GM12878 (cell line): Measurements from ENCODE around the gene PTK7. TPM values are rescaled to one million over a fixed set of nuclear protein-coding genes. Genes with fewer than 3 reads are reported as not detected.
A peak's percentile ranks its signal among the peaks of the same experiment; 100 is the strongest.

ENCODE experiments used
- CHD2 ChIP-seq: IDR thresholded peaks from 2 replicates; pipeline ENCODE4 v1.6.1; 2011; ENCODE audit warnings: low read depth, low read length, improper control_type of control experiment, borderline replicate concordance
- EED ChIP-seq: sonication (generic); IDR thresholded peaks from 2 replicates; pipeline ENCODE4 v1.6.1; 2016; ENCODE audit warnings: antibody characterized with exemption, low read depth
- EGR1 ChIP-seq, 2 experiments: IDR thresholded peaks; 1 replicate in 1 of 2; 2 replicates in 1 of 2; pipeline ENCODE4 v1.6.1; 2011 to 2012; ENCODE audit warnings: low read depth in 2 of 2, low read length in 2 of 2, borderline replicate concordance in 1 of 2, mild to moderate bottlenecking in 1 of 2, moderate library complexity in 1 of 2
- MTA2 ChIP-seq: fragments of 450-650 bp; IDR thresholded peaks from 2 replicates; pipeline ENCODE4 v1.6.1; 2016; ENCODE audit warnings: low read depth, mild to moderate bottlenecking, moderate library complexity
- NFYB ChIP-seq: IDR thresholded peaks from 2 replicates; pipeline ENCODE4 v1.6.1; 2011; ENCODE audit warnings: low read depth, mild to moderate bottlenecking, low read length, improper control_type of control experiment, moderate library complexity; ENCODE audit not compliant: insufficient read depth
- NR2C1 ChIP-seq: fragments of 450-650 bp; IDR thresholded peaks from 2 replicates; pipeline ENCODE4 v1.6.1; 2017; ENCODE audit warnings: antibody characterized with exemption, mild to moderate bottlenecking, moderate library complexity
- RAD21 ChIP-seq: IDR thresholded peaks from 2 replicates; pipeline ENCODE4 v1.6.1; 2011; ENCODE audit warnings: mild to moderate bottlenecking, low read depth, low read length, moderate library complexity; ENCODE audit not compliant: insufficient read depth
- SMAD5 ChIP-seq: IDR thresholded peaks from 2 replicates; pipeline ENCODE4 v1.6.1; 2016; ENCODE audit warnings: antibody characterized with exemption, low read depth
- TCF3 ChIP-seq: IDR thresholded peaks from 2 replicates; pipeline ENCODE4 v1.6.1; 2012; ENCODE audit warnings: low read depth, mild to moderate bottlenecking, low read length, borderline replicate concordance; ENCODE audit not compliant: insufficient read depth
- polyA plus RNA-seq, 11 experiments: library from polyadenylated mRNA; depleted of rRNA in 4 of 11; unstranded in 6 of 11; stranded (reverse) in 5 of 11; fragments of >200 nt; fragmentation: Nextera tagmentation in 4 of 11; fragmentation: Illumina TruSeq in 1 of 11; extraction: Ambion mirVana in 4 of 11; extraction: Trizol in 1 of 11; gene quantifications; 1 replicate in 1 of 11; 2 replicates in 10 of 11; pipeline versions ENCODE4 v1.2.1 to v1.2.3, GENCODE V29; 2011 to 2016; ENCODE audit warnings: inconsistent platforms in 2 of 11, missing spikeins in 2 of 11, low read depth in 1 of 11
- total RNA-seq, 4 experiments: library from RNA; depleted of rRNA in 3 of 4; stranded (reverse); fragments of >200 nt in 3 of 4; fragmentation: Illumina TruSeq in 1 of 4; extraction: Trizol in 1 of 4; gene quantifications; 2 replicates each; pipeline versions ENCODE4 v1.2.1 to v1.2.3, GENCODE V29; 2013 to 2021
- TF ChIP-seq, protein P1 (sequence below): fragments of 450-650 bp; IDR thresholded peaks from 2 replicates; pipeline ENCODE4 v1.6.1; 2017; ENCODE audit warnings: mild to moderate bottlenecking, low read depth, inconsistent platforms; ENCODE audit not compliant: poor library complexity, severe bottlenecking

Gene PTK7
- total and polyA plus RNA-seq, 10 of the 15 experiments (the other 5 are each of a cell fraction or from before 2014, with no cell fraction given), result 0.18 to 14.4 (median 3.3) TPM; not detected in 1

DNA sequence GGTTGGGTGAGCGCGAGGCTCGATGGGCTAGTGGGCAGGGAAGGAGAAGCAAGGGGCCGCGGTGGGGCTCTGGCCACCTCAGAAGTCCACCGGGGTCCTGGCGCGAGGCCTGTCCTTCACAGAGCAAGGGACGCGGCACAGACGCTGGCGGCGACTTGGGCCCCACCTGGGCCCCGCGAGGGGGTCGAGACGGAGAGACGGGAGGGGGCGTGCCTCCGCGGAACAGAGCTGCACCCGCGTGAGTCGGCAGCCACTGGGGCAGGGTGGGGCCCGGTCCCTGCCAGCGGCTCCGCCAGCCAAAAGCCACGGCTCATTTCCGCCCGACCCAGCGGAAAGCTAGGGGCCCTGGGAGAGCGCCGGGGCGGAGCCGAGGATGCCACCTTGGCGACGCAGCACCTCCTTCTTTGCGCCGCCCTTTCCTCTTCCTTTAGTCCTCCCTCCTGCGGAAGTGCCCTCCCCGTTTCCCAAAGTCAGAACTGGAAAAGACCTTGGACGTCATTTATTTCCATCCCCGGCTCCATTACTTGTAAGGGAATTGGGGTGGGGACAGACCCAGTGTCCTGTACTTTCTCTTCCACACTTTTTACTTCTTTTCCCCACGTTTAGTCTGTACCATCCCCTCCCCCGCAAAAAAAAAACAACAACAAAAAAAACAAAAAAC lies 22.4 kb upstream of the PTK7 start, which contains the start of gene CUL7 (continued):
- TF ChIP-seq, protein P1, sequence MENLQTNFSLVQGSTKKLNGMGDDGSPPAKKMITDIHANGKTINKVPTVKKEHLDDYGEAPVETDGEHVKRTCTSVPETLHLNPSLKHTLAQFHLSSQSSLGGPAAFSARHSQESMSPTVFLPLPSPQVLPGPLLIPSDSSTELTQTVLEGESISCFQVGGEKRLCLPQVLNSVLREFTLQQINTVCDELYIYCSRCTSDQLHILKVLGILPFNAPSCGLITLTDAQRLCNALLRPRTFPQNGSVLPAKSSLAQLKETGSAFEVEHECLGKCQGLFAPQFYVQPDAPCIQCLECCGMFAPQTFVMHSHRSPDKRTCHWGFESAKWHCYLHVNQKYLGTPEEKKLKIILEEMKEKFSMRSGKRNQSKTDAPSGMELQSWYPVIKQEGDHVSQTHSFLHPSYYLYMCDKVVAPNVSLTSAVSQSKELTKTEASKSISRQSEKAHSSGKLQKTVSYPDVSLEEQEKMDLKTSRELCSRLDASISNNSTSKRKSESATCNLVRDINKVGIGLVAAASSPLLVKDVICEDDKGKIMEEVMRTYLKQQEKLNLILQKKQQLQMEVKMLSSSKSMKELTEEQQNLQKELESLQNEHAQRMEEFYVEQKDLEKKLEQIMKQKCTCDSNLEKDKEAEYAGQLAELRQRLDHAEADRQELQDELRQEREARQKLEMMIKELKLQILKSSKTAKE, result no peak
- TF ChIP-seq NFYB (peak; percentile 45; the same call in 1 of the 2 replicates), NR2C1 (no peak), CHD2 (0 out of 2 replicates have a peak, but pooled peaks have one; percentile 14), MTA2 (0 out of 2 replicates have a peak, but pooled peaks have one; percentile 35), EGR1 (IDR thresholded peaks at IDR 0.05; ENCODE audit: borderline replicate concordance in 1 of 2, low read depth in 2 of 2, low read length in 2 of 2) (peak in 1 of 2 experiments; percentile 33; a peak in 1 of 3 replicates), RAD21 (no peak), TCF3 (0 out of 2 replicates have a peak, but pooled peaks have one; percentile 38), EED (peak; percentile 79), SMAD5 (peak; percentile 89)
